ENCODE data around the gene EXOC6. TPM values are rescaled to one million over a fixed set of nuclear protein-coding genes. Genes with fewer than 3 reads are reported as not detected.

The EXOC6 gene
- total RNA-seq, 1 experiment from 2014 or later, result 12.9 TPM

DNA sequence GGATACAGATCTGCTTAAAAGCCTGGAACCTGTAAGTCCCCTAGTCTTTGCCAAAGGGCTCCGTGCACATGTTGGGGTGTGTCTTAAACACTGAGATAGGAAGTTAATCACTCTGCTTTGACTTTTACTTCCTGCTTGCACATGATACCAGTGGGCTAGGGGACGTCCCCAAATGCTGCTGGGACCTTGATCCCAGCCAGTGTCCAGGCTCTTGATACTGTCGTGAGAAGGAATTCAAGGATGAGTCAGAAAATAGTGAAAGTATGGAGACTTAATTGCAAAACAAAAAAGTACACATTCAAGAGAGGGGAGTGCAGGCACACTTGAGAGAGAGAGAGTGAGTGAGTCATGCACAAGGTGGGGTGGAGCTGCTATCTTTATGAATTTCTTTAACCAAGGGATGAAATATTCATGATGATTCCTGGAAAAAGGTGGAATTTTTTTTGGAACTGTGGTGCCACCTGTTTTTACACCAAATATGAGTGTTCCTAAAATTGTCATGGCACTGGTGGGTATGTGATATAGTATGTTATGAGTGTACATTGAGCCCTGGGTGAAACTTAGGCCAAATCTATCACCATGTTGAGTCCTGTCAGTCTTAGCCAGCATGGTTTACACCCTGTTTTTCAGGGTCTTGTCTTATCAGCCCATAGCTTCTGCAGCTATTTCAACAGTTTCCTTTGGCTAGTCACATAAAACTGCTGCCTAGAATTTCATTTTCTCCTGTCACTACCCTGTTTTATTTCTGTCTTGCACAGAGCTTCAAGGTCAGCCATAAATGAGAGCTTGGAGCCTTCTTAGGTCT lies 123.9 kb downstream of the EXOC6 start:
- DNase-seq (ENCODE audit: low read depth, low spot score), result peak; percentile 78
- no peaks in the 10 kb centered on the region for H3K9me3 ChIP-seq (ENCODE audit: control insufficient read depth in 1 of 2, insufficient read depth in 1 of 2, low read depth in 1 of 2, low read length in 2 of 2)
- peak overlapping the region; percentile 66 for H3K4me2 ChIP-seq (ENCODE audit: low read length)
- ChIA-PET POLR2A (no interaction called here), CTCF (interaction anchor here (1.3 to 1.4 kb wide), 2 partner anchors 9 to 34 kb away, joined by 3 to 5 read pairs; no protein-coding TSS in a partner anchor), RAD21 (ENCODE audit: low non-redundant PET in 1 of 2, low total read pairs in 2 of 2, uncharacterized antibody in 2 of 2, unreplicated experiment in 2 of 2) (no interaction called here)
- peaks cover 15 to 27% of the 10 kb centered on the region in 2 experiments for H3K4me1 ChIP-seq (ENCODE audit: control insufficient read depth in 1 of 2, insufficient read depth in 2 of 2, low read length in 2 of 2)
- H3K27ac ChIP-seq (ENCODE audit: low read depth, low read length), result peak overlapping the region; percentile 50
- H3K79me2 ChIP-seq (ENCODE audit: insufficient read depth, low read length), result no peaks in the 10 kb centered on the region
- no peaks in the 10 kb centered on the region for H3K36me3 ChIP-seq (ENCODE audit: control insufficient read depth in 1 of 2, insufficient read depth in 2 of 2, low read length in 2 of 2)
- no peaks in the 10 kb centered on the region for H3K9me2 ChIP-seq (ENCODE audit: insufficient read depth)
- peak; percentile 94 for ATAC-seq
- no TSS peak for BruUV-seq (replicated peaks)
- peak overlapping the region; percentile 19 for H2AFZ ChIP-seq (ENCODE audit: low read depth, low read length, poor library complexity, severe bottlenecking)
- intact Hi-C loops (cut with micrococcal nuclease), result no loop called here
- no peaks in the 10 kb centered on the region for H4K20me1 ChIP-seq (ENCODE audit: insufficient read depth)
- peak overlapping the region in 1 of 2 experiments; percentile 27; a peak in 2 of 4 replicates for H3K4me3 ChIP-seq (replicated peaks in 1 of 2; ENCODE audit: low read depth in 1 of 2, low read length in 2 of 2)
- peak overlapping the region; percentile 41 for H3K9ac ChIP-seq (ENCODE audit: low read length)
- H3K27me3 ChIP-seq (ENCODE audit: insufficient read depth, low read length), result no peaks in the 10 kb centered on the region
- TF ChIP-seq RAD21 (IDR thresholded peaks at IDR 0.05; ENCODE audit: low read depth), result no peak
- TF ChIP-seq CEBPB (IDR thresholded peaks at IDR 0.05; ENCODE audit: low read depth), result peak; percentile 86
- no peak for TF ChIP-seq EGR1 (IDR thresholded peaks at IDR 0.05; ENCODE audit: low read depth)
- no peak for TF ChIP-seq POLR2A (IDR thresholded peaks at IDR 0.05; ENCODE audit: borderline replicate concordance, extremely low read depth, insufficient read depth, insufficient read length)
- TF ChIP-seq SIN3A (IDR thresholded peaks at IDR 0.05; ENCODE audit: low read depth), result peak; percentile 70
- peak; percentile 41; the same call in 1 of the 2 replicates for TF ChIP-seq ELF1 (IDR thresholded peaks at IDR 0.05; ENCODE audit: borderline replicate concordance, low read depth)
- TF ChIP-seq, protein P1, sequence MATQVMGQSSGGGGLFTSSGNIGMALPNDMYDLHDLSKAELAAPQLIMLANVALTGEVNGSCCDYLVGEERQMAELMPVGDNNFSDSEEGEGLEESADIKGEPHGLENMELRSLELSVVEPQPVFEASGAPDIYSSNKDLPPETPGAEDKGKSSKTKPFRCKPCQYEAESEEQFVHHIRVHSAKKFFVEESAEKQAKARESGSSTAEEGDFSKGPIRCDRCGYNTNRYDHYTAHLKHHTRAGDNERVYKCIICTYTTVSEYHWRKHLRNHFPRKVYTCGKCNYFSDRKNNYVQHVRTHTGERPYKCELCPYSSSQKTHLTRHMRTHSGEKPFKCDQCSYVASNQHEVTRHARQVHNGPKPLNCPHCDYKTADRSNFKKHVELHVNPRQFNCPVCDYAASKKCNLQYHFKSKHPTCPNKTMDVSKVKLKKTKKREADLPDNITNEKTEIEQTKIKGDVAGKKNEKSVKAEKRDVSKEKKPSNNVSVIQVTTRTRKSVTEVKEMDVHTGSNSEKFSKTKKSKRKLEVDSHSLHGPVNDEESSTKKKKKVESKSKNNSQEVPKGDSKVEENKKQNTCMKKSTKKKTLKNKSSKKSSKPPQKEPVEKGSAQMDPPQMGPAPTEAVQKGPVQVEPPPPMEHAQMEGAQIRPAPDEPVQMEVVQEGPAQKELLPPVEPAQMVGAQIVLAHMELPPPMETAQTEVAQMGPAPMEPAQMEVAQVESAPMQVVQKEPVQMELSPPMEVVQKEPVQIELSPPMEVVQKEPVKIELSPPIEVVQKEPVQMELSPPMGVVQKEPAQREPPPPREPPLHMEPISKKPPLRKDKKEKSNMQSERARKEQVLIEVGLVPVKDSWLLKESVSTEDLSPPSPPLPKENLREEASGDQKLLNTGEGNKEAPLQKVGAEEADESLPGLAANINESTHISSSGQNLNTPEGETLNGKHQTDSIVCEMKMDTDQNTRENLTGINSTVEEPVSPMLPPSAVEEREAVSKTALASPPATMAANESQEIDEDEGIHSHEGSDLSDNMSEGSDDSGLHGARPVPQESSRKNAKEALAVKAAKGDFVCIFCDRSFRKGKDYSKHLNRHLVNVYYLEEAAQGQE (IDR thresholded peaks at IDR 0.05; ENCODE audit: low read depth), result no peak
- no peak for TF ChIP-seq SRF (IDR thresholded peaks at IDR 0.05; ENCODE audit: low read depth)
- TF ChIP-seq, protein P2, sequence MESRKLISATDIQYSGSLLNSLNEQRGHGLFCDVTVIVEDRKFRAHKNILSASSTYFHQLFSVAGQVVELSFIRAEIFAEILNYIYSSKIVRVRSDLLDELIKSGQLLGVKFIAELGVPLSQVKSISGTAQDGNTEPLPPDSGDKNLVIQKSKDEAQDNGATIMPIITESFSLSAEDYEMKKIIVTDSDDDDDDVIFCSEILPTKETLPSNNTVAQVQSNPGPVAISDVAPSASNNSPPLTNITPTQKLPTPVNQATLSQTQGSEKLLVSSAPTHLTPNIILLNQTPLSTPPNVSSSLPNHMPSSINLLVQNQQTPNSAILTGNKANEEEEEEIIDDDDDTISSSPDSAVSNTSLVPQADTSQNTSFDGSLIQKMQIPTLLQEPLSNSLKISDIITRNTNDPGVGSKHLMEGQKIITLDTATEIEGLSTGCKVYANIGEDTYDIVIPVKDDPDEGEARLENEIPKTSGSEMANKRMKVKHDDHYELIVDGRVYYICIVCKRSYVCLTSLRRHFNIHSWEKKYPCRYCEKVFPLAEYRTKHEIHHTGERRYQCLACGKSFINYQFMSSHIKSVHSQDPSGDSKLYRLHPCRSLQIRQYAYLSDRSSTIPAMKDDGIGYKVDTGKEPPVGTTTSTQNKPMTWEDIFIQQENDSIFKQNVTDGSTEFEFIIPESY (IDR thresholded peaks at IDR 0.05; ENCODE audit: extremely low read depth, insufficient replicate concordance, low read length), result no peak
- no peak for TF ChIP-seq EZH2phosphoT487 (IDR thresholded peaks at IDR 0.05; ENCODE audit: borderline replicate concordance)
- peak; percentile 94 for TF ChIP-seq FOSL1 (IDR thresholded peaks at IDR 0.05; ENCODE audit: low read depth)
- no peak for TF ChIP-seq EZH2 (IDR thresholded peaks at IDR 0.05)
- no peak for TF ChIP-seq ZFX (IDR thresholded peaks at IDR 0.05)
- peak; percentile 43 for TF ChIP-seq YY1 (IDR thresholded peaks at IDR 0.05; ENCODE audit: extremely low read depth, insufficient replicate concordance, low read depth, low read length)
- TF ChIP-seq POLR2AphosphoS5 (IDR thresholded peaks at IDR 0.05; ENCODE audit: low read depth, low read length), result peak; percentile 21; the same call in 1 of the 2 replicates
- TF ChIP-seq, protein P3, sequence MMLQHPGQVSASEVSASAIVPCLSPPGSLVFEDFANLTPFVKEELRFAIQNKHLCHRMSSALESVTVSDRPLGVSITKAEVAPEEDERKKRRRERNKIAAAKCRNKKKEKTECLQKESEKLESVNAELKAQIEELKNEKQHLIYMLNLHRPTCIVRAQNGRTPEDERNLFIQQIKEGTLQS (IDR thresholded peaks at IDR 0.05), result no peak
- peak; percentile 85 for TF ChIP-seq SP1 (IDR thresholded peaks at IDR 0.05; ENCODE audit: low read depth)
- TF ChIP-seq TCF7L2 (IDR thresholded peaks at IDR 0.05; ENCODE audit: borderline replicate concordance, extremely low read depth, insufficient read depth, insufficient read length), result peak; percentile 38
- no peak for TF ChIP-seq ZNF274 (IDR thresholded peaks at IDR 0.05; ENCODE audit: low read depth, low read length)
- TF ChIP-seq, protein P4, sequence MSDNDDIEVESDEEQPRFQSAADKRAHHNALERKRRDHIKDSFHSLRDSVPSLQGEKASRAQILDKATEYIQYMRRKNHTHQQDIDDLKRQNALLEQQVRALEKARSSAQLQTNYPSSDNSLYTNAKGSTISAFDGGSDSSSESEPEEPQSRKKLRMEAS (IDR thresholded peaks at IDR 0.05), result peak; percentile 85
- TF ChIP-seq JUND (IDR thresholded peaks at IDR 0.05), result peak; percentile 94
